Astrocyte (in vitro differentiated cells and primary cell): ENCODE data around the gene PCDHGA12.

ENCODE experiments used
- CTCF ChIP-seq: IDR thresholded peaks from 2 replicates; pipeline ENCODE4 v1.5.1; 2011; ENCODE audit warnings: low read depth, mild to moderate bottlenecking, inconsistent platforms, low read length, moderate library complexity; ENCODE audit not compliant: insufficient read depth
- EZH2 ChIP-seq: IDR thresholded peaks from 2 replicates; pipeline ENCODE4 v1.6.1; 2012; ENCODE audit warnings: mild to moderate bottlenecking, low read length, inconsistent platforms; ENCODE audit not compliant: insufficient read depth

DNA sequence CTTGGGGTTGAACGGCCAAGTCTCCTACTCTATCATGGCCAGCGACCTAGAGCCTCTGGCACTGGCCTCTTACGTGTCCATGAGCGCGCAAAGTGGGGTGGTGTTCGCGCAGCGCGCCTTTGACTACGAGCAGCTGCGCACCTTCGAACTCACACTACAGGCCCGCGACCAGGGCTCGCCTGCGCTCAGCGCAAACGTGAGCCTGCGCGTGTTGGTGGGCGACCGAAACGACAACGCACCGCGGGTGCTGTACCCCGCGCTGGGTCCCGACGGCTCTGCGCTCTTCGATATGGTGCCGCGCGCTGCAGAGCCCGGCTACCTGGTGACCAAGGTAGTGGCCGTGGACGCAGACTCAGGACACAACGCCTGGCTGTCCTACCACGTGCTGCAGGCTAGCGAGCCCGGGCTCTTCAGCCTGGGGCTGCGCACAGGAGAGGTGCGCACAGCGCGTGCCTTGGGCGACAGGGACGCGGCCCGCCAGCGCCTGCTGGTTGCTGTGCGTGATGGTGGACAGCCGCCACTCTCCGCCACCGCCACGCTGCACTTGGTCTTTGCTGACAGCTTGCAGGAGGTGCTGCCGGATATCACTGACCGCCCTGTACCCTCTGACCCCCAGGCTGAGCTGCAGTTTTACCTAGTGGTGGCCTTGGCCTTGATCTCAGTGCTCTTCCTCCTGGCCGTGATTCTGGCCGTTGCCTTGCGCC, 30.6 kb upstream of the PCDHGA12 start:
- TF ChIP-seq CTCF (no peak), EZH2 (no peak)
